Trophoblast cell (in vitro differentiated cells and primary cell): ENCODE results near the gene FAM83E.

ENCODE experiments used
- DNase-seq, 2 donors: peaks; one replicate each; pipeline ENCODE4 v3.0.0-alpha.2; 2016
- H2AFZ ChIP-seq: 2 replicates; pipeline ENCODE4 v1.6.1; 2013; ENCODE audit warnings: low read length, moderate library complexity, mild to moderate bottlenecking; ENCODE audit not compliant: insufficient read depth, poor library complexity
- H2AK5ac ChIP-seq: 2 replicates; pipeline ENCODE4 v1.6.1; 2013; ENCODE audit warnings: mild to moderate bottlenecking, low read length
- H2BK120ac ChIP-seq: 2 replicates; pipeline ENCODE4 v1.6.1; 2013; ENCODE audit warnings: low read length, mild to moderate bottlenecking, moderate library complexity; ENCODE audit not compliant: insufficient read depth, poor library complexity
- H2BK12ac ChIP-seq: 2 replicates; pipeline ENCODE4 v1.6.1; 2013; ENCODE audit warnings: mild to moderate bottlenecking, low read length, moderate library complexity
- H2BK5ac ChIP-seq: 2 replicates; pipeline ENCODE4 v1.6.1; 2013; ENCODE audit warnings: low read length, low read depth, moderate library complexity, mild to moderate bottlenecking; ENCODE audit not compliant: poor library complexity
- H3K14ac ChIP-seq: 2 replicates; pipeline ENCODE4 v1.6.1; 2013; ENCODE audit warnings: mild to moderate bottlenecking, low read length
- H3K18ac ChIP-seq: 2 replicates; pipeline ENCODE4 v1.6.1; 2013; ENCODE audit warnings: mild to moderate bottlenecking, low read length
- H3K23ac ChIP-seq: 2 replicates; pipeline ENCODE4 v1.6.1; 2013; ENCODE audit warnings: low read length
- H3K27ac ChIP-seq: 2 replicates; pipeline ENCODE4 v1.5.1; 2013; ENCODE audit warnings: low read depth, mild to moderate bottlenecking, inconsistent platforms, low read length, moderate library complexity
- H3K27me3 ChIP-seq: 2 replicates; pipeline ENCODE4 v1.6.1; 2013; ENCODE audit warnings: inconsistent platforms, mild to moderate bottlenecking, low read length, moderate library complexity; ENCODE audit not compliant: insufficient read depth
- H3K36me3 ChIP-seq, 2 experiments: 1 replicate in 1 of 2; 2 replicates in 1 of 2; pipeline ENCODE4 v1.6.1; 2013; ENCODE audit warnings: low read length in 2 of 2, mild to moderate bottlenecking in 2 of 2, moderate library complexity in 1 of 2; ENCODE audit not compliant: insufficient read depth in 2 of 2, control insufficient read depth in 1 of 2
- H3K4ac ChIP-seq: 2 replicates; pipeline ENCODE4 v1.6.1; 2013; ENCODE audit warnings: low read depth, mild to moderate bottlenecking, low read length, moderate library complexity
- H3K4me1 ChIP-seq, 2 experiments: 1 replicate in 1 of 2; 2 replicates in 1 of 2; pipeline ENCODE4 v1.6.1; 2013; ENCODE audit warnings: low read length in 2 of 2, mild to moderate bottlenecking in 2 of 2, moderate library complexity in 1 of 2; ENCODE audit not compliant: insufficient read depth in 2 of 2, control insufficient read depth in 1 of 2
- H3K4me2 ChIP-seq: 2 replicates; pipeline ENCODE4 v1.6.1; 2013; ENCODE audit warnings: inconsistent platforms, mild to moderate bottlenecking, low read length, moderate library complexity
- H3K4me3 ChIP-seq: 2 replicates; pipeline ENCODE4 v1.5.1; 2013; ENCODE audit warnings: mild to moderate bottlenecking, low read depth, low read length, inconsistent platforms
- H3K79me1 ChIP-seq: one replicate; pipeline ENCODE4 v1.6.1; 2013; ENCODE audit warnings: low read length
- H3K79me2 ChIP-seq: 2 replicates; pipeline ENCODE4 v1.6.1; 2013; ENCODE audit warnings: low read length, mild to moderate bottlenecking; ENCODE audit not compliant: control insufficient read depth, insufficient read depth, poor library complexity
- H3K9ac ChIP-seq: 2 replicates; pipeline ENCODE4 v1.6.1; 2013; ENCODE audit warnings: mild to moderate bottlenecking, low read length
- H3K9me3 ChIP-seq: 2 replicates; pipeline ENCODE4 v1.6.1; 2013; ENCODE audit warnings: low read depth, mild to moderate bottlenecking, control low read depth, inconsistent platforms, low read length; ENCODE audit not compliant: insufficient read depth
- H4K12ac ChIP-seq: 2 replicates; pipeline ENCODE4 v1.6.1; 2013; ENCODE audit warnings: low read depth, mild to moderate bottlenecking, low read length, moderate library complexity
- H4K8ac ChIP-seq: 2 replicates; pipeline ENCODE4 v1.6.1; 2013; ENCODE audit warnings: low read depth, mild to moderate bottlenecking, low read length, moderate library complexity
- H4K91ac ChIP-seq: one replicate; pipeline ENCODE4 v1.6.1; 2013; ENCODE audit warnings: low read depth, mild to moderate bottlenecking, low read length, moderate library complexity
- WGBS: extraction: QIAGEN DNeasy Blood & Tissue Kit; methylation state at CpG from one replicate; pipeline ENCODE4 v1.1.7; 2013; ENCODE audit warnings: missing lambda C conversion rate; ENCODE audit not compliant: insufficient read length, insufficient coverage; ENCODE audit errors: extremely low coverage; 5-methylcytosine and 5-hydroxymethylcytosine counted together

The FAM83E gene

GRCh38 chr19:48639483-48640375 lies 24.9 kb upstream of the FAM83E start:
- Histone ChIP-seq H2AK5ac (no peak overlapping the region), H3K4me2 (no peak overlapping the region), H4K91ac (no peak overlapping the region), H3K9me3 (no peaks in the 10 kb centered on the region), H2AFZ (no peak overlapping the region), H3K27ac (no peak overlapping the region), H2BK5ac (no peak overlapping the region), H3K4me1 (peaks cover 14 to 17% of the 10 kb centered on the region in 2 experiments), H2BK12ac (no peak overlapping the region), H2BK120ac (no peak overlapping the region), H3K27me3 (peaks cover 15% of the 10 kb centered on the region), H3K4ac (no peak overlapping the region), H3K79me2 (no peaks in the 10 kb centered on the region), H3K18ac (no peak overlapping the region), H3K4me3 (no peak overlapping the region), H4K12ac (no peak overlapping the region), H3K9ac (peak overlapping the region; percentile 26), H3K14ac (no peak overlapping the region), H3K79me1 (peaks cover under 1% of the 10 kb centered on the region), H3K23ac (no peak overlapping the region), H4K8ac (no peak overlapping the region), H3K36me3 (no peaks in the 10 kb centered on the region)
- DNase-seq, result no peak
- no CpG with 5 or more reads among the region's 33 CpGs for WGBS

DNA sequence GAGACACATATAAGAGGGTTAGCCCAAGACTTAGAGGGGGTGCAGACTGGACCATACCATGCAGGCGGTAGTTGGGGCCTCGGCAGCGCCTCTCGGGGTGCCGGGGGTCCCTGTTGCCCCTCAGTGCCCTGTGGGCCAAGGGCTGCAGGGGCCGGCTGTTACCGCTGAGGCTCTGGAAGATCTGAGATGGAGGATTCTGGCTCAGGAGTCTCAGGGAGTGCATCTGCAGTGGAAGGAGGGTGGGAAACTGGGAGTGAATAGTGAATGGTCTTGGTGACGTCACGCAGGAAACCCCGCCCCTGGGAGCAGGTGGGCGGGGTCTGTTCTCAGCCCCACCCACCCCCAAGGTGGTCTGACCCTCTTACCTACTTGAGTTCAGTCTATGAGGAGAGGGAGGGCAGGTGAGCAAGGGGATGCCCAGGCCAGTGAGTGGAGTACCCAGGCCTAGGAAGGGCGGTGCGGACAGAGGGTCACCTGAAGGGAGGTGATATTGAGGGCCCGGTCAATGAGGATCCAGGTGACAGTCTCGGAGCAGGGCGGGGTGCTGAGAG lies 24.0 kb upstream of the FAM83E start:
- Histone ChIP-seq H3K79me1 (peaks cover 3% of the 10 kb centered on the region), H4K91ac (no peak overlapping the region), H3K27me3 (peaks cover 15% of the 10 kb centered on the region), H3K18ac (no peak overlapping the region), H3K23ac (no peak overlapping the region), H3K4me3 (no peak overlapping the region), H3K14ac (no peak overlapping the region), H3K4me1 (peaks cover 21 to 23% of the 10 kb centered on the region in 2 experiments), H2BK5ac (no peak overlapping the region), H2BK12ac (no peak overlapping the region), H3K36me3 (no peaks in the 10 kb centered on the region), H3K9me3 (no peaks in the 10 kb centered on the region), H4K8ac (no peak overlapping the region), H2AK5ac (no peak overlapping the region), H2BK120ac (no peak overlapping the region), H3K4me2 (no peak overlapping the region), H3K79me2 (no peaks in the 10 kb centered on the region), H4K12ac (no peak overlapping the region), H3K9ac (no peak overlapping the region), H3K4ac (no peak overlapping the region), H3K27ac (no peak overlapping the region), H2AFZ (peak overlapping the region; percentile 8)
- WGBS, result no CpG with 5 or more reads among the region's 16 CpGs
- DNase-seq, result no peak

GRCh38 chr19:48637948-48638830 lies 23.3 kb upstream of the FAM83E start:
- WGBS, result no CpG with 5 or more reads among the region's 29 CpGs
- H3K14ac ChIP-seq, result no peak overlapping the region
- H3K9me3 ChIP-seq, result peaks cover 2% of the 10 kb centered on the region
- H2AK5ac ChIP-seq, result no peak overlapping the region
- H3K4me1 ChIP-seq, result peaks cover 21 to 26% of the 10 kb centered on the region in 2 experiments
- no peak overlapping the region for H2BK120ac ChIP-seq
- peak overlapping the region; percentile 24 for H3K4me2 ChIP-seq
- H2AFZ ChIP-seq, result peak overlapping the region; percentile 42
- peak overlapping the region; percentile 30 for H4K8ac ChIP-seq
- H3K27ac ChIP-seq, result no peak overlapping the region
- H3K36me3 ChIP-seq, result no peaks in the 10 kb centered on the region
- no peak overlapping the region for H3K18ac ChIP-seq
- peaks cover 15% of the 10 kb centered on the region for H3K27me3 ChIP-seq
- no peak overlapping the region for H2BK12ac ChIP-seq
- peak; percentile 64 to 75 for DNase-seq
- H4K12ac ChIP-seq, result no peak overlapping the region
- H2BK5ac ChIP-seq, result no peak overlapping the region
- no peak overlapping the region for H3K23ac ChIP-seq
- no peaks in the 10 kb centered on the region for H3K79me2 ChIP-seq
- H3K9ac ChIP-seq, result no peak overlapping the region
- no peak overlapping the region for H3K4me3 ChIP-seq
- no peak overlapping the region for H4K91ac ChIP-seq
- H3K79me1 ChIP-seq, result peaks cover 3% of the 10 kb centered on the region
- no peak overlapping the region for H3K4ac ChIP-seq

DNA sequence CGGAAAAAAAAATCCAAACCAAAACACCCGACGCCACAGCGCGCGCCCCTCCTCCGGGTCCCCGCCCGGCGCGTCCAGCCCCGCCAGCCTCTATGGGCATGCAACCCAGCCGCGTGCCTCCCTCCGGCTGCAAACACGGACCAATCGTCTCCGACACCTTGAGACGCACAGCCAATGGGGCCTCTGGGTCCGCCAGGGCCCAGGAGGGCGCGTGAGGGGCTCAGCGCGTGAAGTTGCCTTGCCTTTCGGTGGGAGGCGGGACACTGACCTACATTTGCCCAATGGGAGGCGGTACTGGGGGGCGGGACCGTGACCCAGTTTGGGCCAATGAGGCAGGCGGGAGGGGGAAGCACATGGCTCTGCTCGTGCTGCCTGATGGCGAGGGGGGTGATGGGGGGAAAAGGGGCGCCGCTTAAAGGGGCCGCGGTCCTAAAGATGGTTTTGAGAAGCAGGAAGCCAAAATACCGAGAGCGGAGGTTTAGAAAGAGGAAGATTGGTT lies 22.6 kb upstream of the FAM83E start:
- H3K18ac ChIP-seq, result no peak overlapping the region
- no CpG with 5 or more reads among the region's 38 CpGs for WGBS
- H2AK5ac ChIP-seq, result no peak overlapping the region
- no peak overlapping the region for H4K91ac ChIP-seq
- no peak overlapping the region for H2AFZ ChIP-seq
- H3K36me3 ChIP-seq, result no peaks in the 10 kb centered on the region
- H4K8ac ChIP-seq, result peak overlapping the region; percentile 30
- no peak overlapping the region for H3K27ac ChIP-seq
- H3K9me3 ChIP-seq, result peaks cover 3% of the 10 kb centered on the region
- DNase-seq, result peak; percentile 87 to 95
- no peak overlapping the region for H3K23ac ChIP-seq
- no peak overlapping the region for H2BK120ac ChIP-seq
- peaks cover 3% of the 10 kb centered on the region for H3K79me1 ChIP-seq
- H4K12ac ChIP-seq, result no peak overlapping the region
- no peaks in the 10 kb centered on the region for H3K79me2 ChIP-seq
- no peak overlapping the region for H2BK12ac ChIP-seq
- H3K9ac ChIP-seq, result no peak overlapping the region
- no peak overlapping the region for H2BK5ac ChIP-seq
- no peak overlapping the region for H3K4me3 ChIP-seq
- H3K4ac ChIP-seq, result no peak overlapping the region
- peaks cover 21 to 32% of the 10 kb centered on the region in 2 experiments for H3K4me1 ChIP-seq
- peaks cover 15% of the 10 kb centered on the region for H3K27me3 ChIP-seq
- H3K4me2 ChIP-seq, result peak overlapping the region; percentile 24
- no peak overlapping the region for H3K14ac ChIP-seq
